Endothelial cell of umbilical vein (primary cell): Measurements from ENCODE around the gene SEPTIN10. TPM values are rescaled to one million over a fixed set of nuclear protein-coding genes. Genes with fewer than 3 reads are reported as not detected.

Experiments used
- BruUV-seq: library from RNA; stranded (reverse); fragments of 400-500 nt; replicated peaks from 2 replicates; lab custom pipeline; 2021; lab: Mats Ljungman, UMichigan
- CTCF ChIA-PET: fragments of 300-600, 350-600 bp; sonication (Branson Sonifier 250); formaldehyde crosslinking; loops from one replicate; lab custom pipeline; 2021; ENCODE audit warnings: antibody characterized with exemption, inconsistent platforms; lab: Charles Lee
- POLR2A ChIA-PET: fragments of 300-600, 350-600 bp; sonication (Branson Sonifier 250); formaldehyde crosslinking; loops from one replicate; lab custom pipeline; 2021; ENCODE audit warnings: antibody characterized with exemption, inconsistent platforms; lab: Charles Lee
- DNase-seq: peaks from one replicate; pipeline ENCODE4 v3.0.0-alpha.2; 2011; ENCODE audit warnings: low read depth, low spot score
- FAIRE-seq: peaks from 2 replicates; lab custom pipeline; 2011; peaks lifted over from hg19 to GRCh38; lab: Jason Lieb, UNC
- H2AFZ ChIP-seq: 2 replicates; pipeline ENCODE4 v1.6.0; 2012; ENCODE audit warnings: low read depth, low read length, control low read depth, inconsistent platforms
- H3K27ac ChIP-seq: 2 replicates; pipeline ENCODE4 v1.5.1; 2011; ENCODE audit warnings: low read depth, mild to moderate bottlenecking, control low read depth, low read length, moderate library complexity; ENCODE audit not compliant: insufficient read depth
- H3K27me3 ChIP-seq, 2 experiments: 2 replicates each; pipeline versions ENCODE4 v1.6.0 to v1.6.1; 2011; ENCODE audit warnings: low read length in 2 of 2, mixed read lengths in 1 of 2; ENCODE audit not compliant: control insufficient read depth in 2 of 2, insufficient read depth in 2 of 2
- H3K36me3 ChIP-seq, 2 experiments: 2 replicates in 1 of 2; 3 replicates in 1 of 2; pipeline ENCODE4 v1.5.1; 2011; ENCODE audit warnings: low read length in 2 of 2, mild to moderate bottlenecking in 1 of 2, moderate library complexity in 1 of 2; ENCODE audit not compliant: control insufficient read depth in 2 of 2, insufficient read depth in 2 of 2; ENCODE audit errors: extremely low read depth in 1 of 2
- H3K4me1 ChIP-seq: 3 replicates; pipeline ENCODE4 v1.5.1; 2011; ENCODE audit warnings: mild to moderate bottlenecking, low read length; ENCODE audit not compliant: control insufficient read depth, insufficient read depth; ENCODE audit errors: extremely low read depth
- H3K4me2 ChIP-seq: 2 replicates; pipeline ENCODE4 v1.6.1; 2011; ENCODE audit warnings: low read length, control low read depth, mixed read lengths; ENCODE audit not compliant: insufficient read depth
- H3K4me3 ChIP-seq, 3 experiments: fragments of 200-600 bp in 1 of 3; sonication (generic), shearing (Covaris generic) in 1 of 3; replicated peaks in 1 of 3; 2 replicates each; pipeline ENCODE4 v1.5.1; 2011 to 2016; ENCODE audit warnings: control low read depth in 3 of 3, low read length in 3 of 3, mild to moderate bottlenecking in 2 of 3, inconsistent platforms in 1 of 3, low read depth in 1 of 3, moderate library complexity in 1 of 3; ENCODE audit not compliant: insufficient read depth in 1 of 3
- H3K79me2 ChIP-seq: 2 replicates; pipeline ENCODE4 v1.6.0; 2012; ENCODE audit warnings: low read length, inconsistent platforms; ENCODE audit not compliant: control insufficient read depth, insufficient read depth
- H3K9ac ChIP-seq: replicated peaks from 2 replicates; pipeline ENCODE3; 2011; ENCODE audit warnings: low read length, control low read depth; ENCODE audit not compliant: insufficient read depth; ENCODE audit errors: extremely low read depth
- H3K9me1 ChIP-seq: replicated peaks from 3 replicates; pipeline ENCODE4 v1.6.0; 2011; ENCODE audit warnings: mild to moderate bottlenecking, low read length; ENCODE audit not compliant: control insufficient read depth, insufficient read depth; ENCODE audit errors: extremely low read depth
- H3K9me3 ChIP-seq: replicated peaks from 2 replicates; pipeline ENCODE4 v1.5.1; 2012; ENCODE audit warnings: low read length, inconsistent platforms; ENCODE audit not compliant: control insufficient read depth, insufficient read depth
- H4K20me1 ChIP-seq: replicated peaks from 2 replicates; pipeline ENCODE3; 2011; ENCODE audit warnings: mild to moderate bottlenecking, low read length; ENCODE audit not compliant: control insufficient read depth, insufficient read depth; ENCODE audit errors: extremely low read depth
- EZH2 ChIP-seq: IDR thresholded peaks from 2 replicates; pipeline ENCODE4 v1.6.1; 2012; ENCODE audit warnings: borderline replicate concordance, low read depth, mild to moderate bottlenecking, moderate library complexity, low read length, inconsistent platforms; ENCODE audit not compliant: severe bottlenecking
- FOS ChIP-seq: IDR thresholded peaks from 2 replicates; pipeline ENCODE4 v1.6.1; 2011; ENCODE audit warnings: mild to moderate bottlenecking, low read length, moderate library complexity, borderline replicate concordance; ENCODE audit not compliant: insufficient read depth
- GATA2 ChIP-seq: IDR thresholded peaks from 2 replicates; pipeline ENCODE4 v1.7.0; 2011; ENCODE audit warnings: low read depth, mild to moderate bottlenecking, moderate library complexity, mixed read lengths, low read length; ENCODE audit not compliant: insufficient read length, insufficient read depth
- JUN ChIP-seq: IDR thresholded peaks from 2 replicates; pipeline ENCODE4 v1.6.1; 2011; ENCODE audit warnings: borderline replicate concordance, low read depth; ENCODE audit not compliant: insufficient read length, insufficient read depth
- MAX ChIP-seq: IDR thresholded peaks from 2 replicates; pipeline ENCODE4 v1.6.1; 2011; ENCODE audit not compliant: insufficient read depth, insufficient read length
- MYC ChIP-seq: IDR thresholded peaks from one replicate; pipeline ENCODE4 v1.6.1; 2011; ENCODE audit warnings: mild to moderate bottlenecking, low read depth, low read length
- POLR2A ChIP-seq: IDR thresholded peaks from 2 replicates; pipeline ENCODE4 v1.6.1; 2012; ENCODE audit warnings: low read depth, mild to moderate bottlenecking, control low read depth, low read length
- POLR2AphosphoS5 ChIP-seq: IDR thresholded peaks from 2 replicates; pipeline ENCODE4 v1.6.1; 2012; ENCODE audit warnings: low read depth, mild to moderate bottlenecking, control low read depth, low read length, moderate library complexity; ENCODE audit not compliant: insufficient read depth
- dilution Hi-C: fragments of 300-500 bp; cut with MboI; formaldehyde crosslinking; loops from one replicate; pipeline ENCODE4 v1.15.0; 2019; ENCODE audit warnings: low sequenced_read_pairs; ENCODE audit not compliant: extremely low pct_ligation_motif_present
- intact Hi-C: fragments of 100-400 bp; cut with micrococcal nuclease; formaldehyde crosslinking; loops from one replicate; pipeline ENCODE4 v1.10.0; 2022
- polyA plus RNA-seq, 4 experiments: library from polyadenylated mRNA; depleted of rRNA in 3 of 4; stranded (reverse) in 3 of 4; unstranded in 1 of 4; fragments of >200 nt; gene quantifications; 2 replicates each; pipeline versions ENCODE4 v1.2.1 to v1.2.3, GENCODE V29; 2011 to 2012; ENCODE audit warnings: missing spikeins in 1 of 4
- total RNA-seq: library from RNA; stranded (reverse); gene quantifications from 2 replicates; pipeline ENCODE4 v1.2.3, GENCODE V29; 2021
- TF ChIP-seq, protein P1 (sequence below), 2 donors: IDR thresholded peaks; 1 replicate in 1 of 2; 2 replicates in 1 of 2; pipeline ENCODE4 v1.5.1; 2011; ENCODE audit warnings: low read length in 2 of 2, mild to moderate bottlenecking in 2 of 2, moderate library complexity in 2 of 2, control low read depth in 1 of 2, inconsistent platforms in 1 of 2, low read depth in 1 of 2; ENCODE audit not compliant: insufficient read depth in 1 of 2; ENCODE audit errors: extremely low read depth in 1 of 2

The SEPTIN10 gene
- total and polyA plus RNA-seq, 2 donors (not counting 3 experiments of a cell fraction or from before 2014, with no cell fraction given), result 26.1 to 121 TPM

- no TSS peak for BruUV-seq
- dilution Hi-C loops, result no loop called here
- H3K4me3 ChIP-seq, result no peak overlapping the region
- no peak overlapping the region for H2AFZ ChIP-seq
- TF ChIP-seq POLR2A, result no peak
- no peak for TF ChIP-seq GATA2
- no peak for TF ChIP-seq MYC
- no peak for TF ChIP-seq EZH2
- TF ChIP-seq JUN, result no peak
- H3K27me3 ChIP-seq, result no peaks in the 10 kb centered on the region
- intact Hi-C loops, result no loop called here
- peaks cover 4 to 5% of the 10 kb centered on the region in 2 experiments for H3K36me3 ChIP-seq
- H3K9ac ChIP-seq, result no peak overlapping the region
- no peaks in the 10 kb centered on the region for H3K9me3 ChIP-seq
- FAIRE-seq (no peak), DNase-seq (no peak)
- CTCF ChIA-PET, result no interaction called here
- peaks cover 69% of the 10 kb centered on the region for H3K79me2 ChIP-seq
- H3K4me1 ChIP-seq, result no peaks in the 10 kb centered on the region
- POLR2A ChIA-PET, result no interaction called here
- no peaks in the 10 kb centered on the region for H3K9me1 ChIP-seq
- H4K20me1 ChIP-seq, result no peaks in the 10 kb centered on the region
- H3K27ac ChIP-seq, result no peak overlapping the region
- H3K4me2 ChIP-seq, result no peak overlapping the region
Measured at GRCh38 chr2:109592905-109593304, 20.9 kb downstream of the SEPTIN10 start.

GRCh38 chr2:109591206-109591605 is 22.6 kb downstream of the SEPTIN10 start:
- Histone ChIP-seq H3K9ac (no peak overlapping the region), H3K4me3 (no peak overlapping the region), H4K20me1 (no peaks in the 10 kb centered on the region), H3K27ac (no peak overlapping the region), H3K9me3 (no peaks in the 10 kb centered on the region), H3K79me2 (peaks cover 65% of the 10 kb centered on the region), H3K4me2 (no peak overlapping the region), H3K27me3 (no peaks in the 10 kb centered on the region), H3K4me1 (no peaks in the 10 kb centered on the region), H3K9me1 (no peaks in the 10 kb centered on the region), H2AFZ (no peak overlapping the region), H3K36me3 (peaks cover 4 to 5% of the 10 kb centered on the region in 2 experiments)
- no TSS peak for BruUV-seq
- ChIA-PET POLR2A (no interaction called here), CTCF (no interaction called here)
- FAIRE-seq, result no peak
- intact Hi-C loops (no loop called here), dilution Hi-C loops (no loop called here)
- TF ChIP-seq GATA2 (no peak), JUN (no peak), MYC (no peak), POLR2A (no peak), POLR2AphosphoS5 (no peak), MAX (no peak), FOS (no peak), EZH2 (no peak)
- TF ChIP-seq, protein P1, sequence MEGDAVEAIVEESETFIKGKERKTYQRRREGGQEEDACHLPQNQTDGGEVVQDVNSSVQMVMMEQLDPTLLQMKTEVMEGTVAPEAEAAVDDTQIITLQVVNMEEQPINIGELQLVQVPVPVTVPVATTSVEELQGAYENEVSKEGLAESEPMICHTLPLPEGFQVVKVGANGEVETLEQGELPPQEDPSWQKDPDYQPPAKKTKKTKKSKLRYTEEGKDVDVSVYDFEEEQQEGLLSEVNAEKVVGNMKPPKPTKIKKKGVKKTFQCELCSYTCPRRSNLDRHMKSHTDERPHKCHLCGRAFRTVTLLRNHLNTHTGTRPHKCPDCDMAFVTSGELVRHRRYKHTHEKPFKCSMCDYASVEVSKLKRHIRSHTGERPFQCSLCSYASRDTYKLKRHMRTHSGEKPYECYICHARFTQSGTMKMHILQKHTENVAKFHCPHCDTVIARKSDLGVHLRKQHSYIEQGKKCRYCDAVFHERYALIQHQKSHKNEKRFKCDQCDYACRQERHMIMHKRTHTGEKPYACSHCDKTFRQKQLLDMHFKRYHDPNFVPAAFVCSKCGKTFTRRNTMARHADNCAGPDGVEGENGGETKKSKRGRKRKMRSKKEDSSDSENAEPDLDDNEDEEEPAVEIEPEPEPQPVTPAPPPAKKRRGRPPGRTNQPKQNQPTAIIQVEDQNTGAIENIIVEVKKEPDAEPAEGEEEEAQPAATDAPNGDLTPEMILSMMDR (IDR thresholded peaks at IDR 0.05; ENCODE audit: extremely low read depth in 1 of 2, insufficient read depth in 1 of 2, low read depth in 1 of 2, low read length in 2 of 2), result no peak
- no peak for DNase-seq
